ENCODE data around the gene UPK2.

DNA sequence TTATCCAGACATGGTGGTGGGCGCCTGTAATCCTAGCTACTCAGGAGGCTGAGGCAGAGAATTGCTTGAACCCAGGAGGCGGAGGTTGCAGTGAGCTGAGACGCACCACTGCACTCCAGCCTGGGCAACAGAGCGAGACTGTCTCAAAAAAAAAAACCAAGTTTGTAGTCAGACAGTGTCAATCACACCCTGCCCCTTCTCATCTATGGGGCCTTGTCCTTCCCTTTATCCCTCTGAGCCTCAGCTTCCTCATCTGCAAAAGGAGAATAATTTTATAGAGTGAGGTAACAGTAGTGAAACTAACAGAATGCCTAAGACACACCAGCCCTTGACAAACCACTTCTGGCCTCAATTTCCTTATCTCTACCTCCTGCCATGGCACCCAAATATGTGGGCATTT lies 41.1 kb upstream of the UPK2 start:
- TF ChIP-seq CTCF (IDR thresholded peaks at IDR 0.05 in 2 of 3, conservative IDR thresholded peaks at IDR 0.05 in 1 of 3; ENCODE audit: control insufficient read depth in 2 of 3, extremely low read depth in 1 of 3, insufficient read depth in 1 of 3, low read depth in 3 of 3, low read length in 3 of 3) (no peak), FOXK2 (IDR thresholded peaks at IDR 0.05) (no peak), TBL1XR1 (IDR thresholded peaks at IDR 0.05; ENCODE audit: low read depth, low read length) (no peak), EZH2 (IDR thresholded peaks at IDR 0.05; ENCODE audit: borderline replicate concordance, control insufficient read depth, low read depth, low read length) (no peak), RB1 (IDR thresholded peaks at IDR 0.05; ENCODE audit: borderline replicate concordance) (no peak), ETV6 (conservative IDR thresholded peaks at IDR 0.05 in 1 of 2, IDR thresholded peaks at IDR 0.05 in 1 of 2; ENCODE audit: borderline replicate concordance in 1 of 2, low read depth in 1 of 2) (no peak), SP1 (IDR thresholded peaks at IDR 0.05; ENCODE audit: low read depth, low read length) (no peak), REST (IDR thresholded peaks at IDR 0.05; ENCODE audit: low read depth, low read length) (no peak), POLR2AphosphoS5 (IDR thresholded peaks at IDR 0.05; ENCODE audit: low read length) (no peak), TCF3 (IDR thresholded peaks at IDR 0.05; ENCODE audit: borderline replicate concordance, insufficient read depth, low read depth, low read length) (no peak), SMC3 (IDR thresholded peaks at IDR 0.05; ENCODE audit: borderline replicate concordance, low read length) (no peak), EP300 (IDR thresholded peaks at IDR 0.05; ENCODE audit: borderline replicate concordance in 1 of 2, control insufficient read depth in 1 of 2, low read depth in 2 of 2, low read length in 2 of 2) (no peak), SREBF2 (IDR thresholded peaks at IDR 0.05; ENCODE audit: low read length) (no peak)
